CD4-positive, alpha-beta T cell treated with Interleukin-15 for 1 hour (primary cell): ENCODE measurements around the gene CLPTM1.
"Not testable (repeated sequence)": the region's sequence is repeated elsewhere in the genome, so short reads cannot be mapped to it uniquely, and the experiment has no call there.

Experiments
- DNase-seq: peaks from one replicate; pipeline ENCODE4 v3.0.0-alpha.2; 2020

The CLPTM1 gene

DNA sequence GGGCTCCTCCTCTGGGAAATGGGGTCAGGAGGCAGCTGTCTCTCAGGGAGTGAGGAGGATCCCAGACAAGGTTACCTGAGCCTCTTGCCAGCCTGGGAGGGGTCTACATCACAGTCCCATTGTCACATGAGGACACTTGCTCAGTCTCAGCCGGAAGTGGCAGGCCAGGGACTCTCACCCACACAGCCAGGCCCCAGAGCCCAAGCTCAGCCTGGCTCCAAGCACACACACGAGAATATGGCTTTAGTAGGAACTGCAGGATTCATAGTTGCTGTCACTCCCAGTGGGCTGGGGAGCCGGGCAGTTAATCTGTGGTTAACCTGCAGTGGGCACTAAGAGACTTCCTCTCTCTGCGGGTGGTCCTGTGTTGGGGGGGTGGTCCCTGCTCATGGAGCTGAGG, 30.3 kb downstream of the CLPTM1 start:
- DNase-seq = no peak

DNA sequence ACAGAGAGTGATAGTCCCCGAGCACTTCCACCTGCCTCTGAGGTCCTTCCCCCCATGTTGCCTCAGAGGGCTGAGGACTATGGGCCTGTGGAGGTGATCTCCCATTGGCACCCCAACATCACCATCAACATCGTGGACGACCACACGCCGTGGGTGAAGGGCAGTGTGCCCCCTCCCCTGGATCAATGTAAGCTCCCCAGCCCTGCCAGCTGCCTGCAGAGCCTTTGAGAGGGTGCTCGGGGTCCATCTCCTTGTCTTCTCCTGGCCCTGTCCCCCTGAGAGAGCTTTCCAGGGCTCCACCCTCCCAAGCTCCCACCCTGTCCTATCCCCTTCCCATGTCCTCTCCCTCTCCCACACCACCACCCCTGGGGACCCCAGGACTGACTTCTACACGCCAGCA, 31.2 kb downstream of the CLPTM1 start:
- no peak for DNase-seq

DNA sequence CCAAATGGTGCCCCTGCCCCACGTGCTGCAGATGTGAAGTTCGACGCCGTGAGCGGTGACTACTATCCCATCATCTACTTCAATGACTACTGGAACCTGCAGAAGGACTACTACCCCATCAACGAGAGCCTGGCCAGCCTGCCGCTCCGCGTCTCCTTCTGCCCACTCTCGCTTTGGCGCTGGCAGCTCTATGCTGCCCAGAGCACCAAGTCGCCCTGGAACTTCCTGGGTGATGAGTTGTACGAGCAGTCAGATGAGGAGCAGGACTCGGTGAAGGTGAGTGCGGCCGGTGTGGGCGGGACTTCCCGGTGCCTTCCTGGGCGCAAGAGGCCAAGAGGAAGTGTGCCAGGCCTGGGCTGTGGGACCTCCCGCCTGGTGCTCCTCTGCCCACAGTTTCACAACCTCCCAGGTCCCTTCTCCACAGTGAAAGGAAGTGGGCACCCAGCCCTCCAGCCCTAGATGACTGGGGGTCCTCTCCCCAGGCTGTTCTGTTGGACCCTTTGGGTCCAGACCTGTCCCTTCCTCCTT, 32.0 kb downstream of the CLPTM1 start:
- DNase-seq = no peak

DNA sequence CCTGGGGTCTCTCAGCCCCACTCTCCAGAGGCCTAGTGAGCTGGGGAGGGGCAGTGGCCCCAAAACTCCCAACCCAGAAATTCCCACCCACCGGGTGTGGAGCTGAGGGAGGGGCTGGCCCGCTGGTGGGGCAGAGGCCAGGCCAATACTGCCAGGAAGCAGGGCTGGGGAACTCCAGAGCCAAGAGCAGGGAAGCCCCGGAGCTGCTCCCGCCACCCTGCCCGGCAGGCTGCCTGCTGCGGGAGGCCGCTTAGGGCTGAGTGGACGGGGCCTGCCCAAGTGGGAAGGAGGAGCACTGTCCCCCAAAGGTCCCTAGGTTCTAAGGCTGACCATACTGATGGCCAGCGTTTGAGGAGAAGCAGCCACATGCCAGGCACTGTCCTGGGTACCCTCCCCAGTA, 33.1 kb downstream of the CLPTM1 start:
- no peak for DNase-seq

DNA sequence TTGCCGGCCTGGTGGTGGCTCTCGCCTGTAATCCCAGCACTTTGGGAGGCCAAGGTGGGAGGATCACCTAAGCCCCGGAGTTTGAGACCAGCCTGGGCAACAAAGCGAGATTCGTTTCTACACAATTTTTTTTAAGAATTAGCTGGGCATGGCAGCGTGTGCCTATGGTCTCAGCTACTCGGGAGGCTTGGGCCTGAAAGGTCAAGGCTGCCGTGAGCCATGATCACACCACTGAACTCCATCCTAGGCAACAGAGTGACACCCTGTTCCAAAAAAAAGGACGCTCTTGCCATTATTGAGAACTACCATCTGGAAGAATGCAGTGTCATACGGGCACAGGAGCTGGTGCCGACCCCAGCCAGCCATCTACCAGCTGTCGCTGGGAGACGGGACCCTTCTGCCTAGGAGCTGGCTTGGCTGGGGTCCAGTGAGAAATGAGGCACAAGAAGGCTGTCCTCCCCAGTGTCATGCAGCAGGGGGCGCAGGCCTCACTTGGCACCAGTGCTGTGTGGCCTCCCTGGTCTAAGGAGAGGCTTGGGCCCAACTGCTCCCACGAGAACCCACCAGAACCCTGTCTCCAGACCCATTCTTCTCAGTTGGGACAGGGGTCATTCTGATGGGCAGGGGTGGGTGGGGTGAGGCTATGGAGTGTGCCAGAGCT, 33.8 kb downstream of the CLPTM1 start:
- DNase-seq = peak; percentile 66

DNA sequence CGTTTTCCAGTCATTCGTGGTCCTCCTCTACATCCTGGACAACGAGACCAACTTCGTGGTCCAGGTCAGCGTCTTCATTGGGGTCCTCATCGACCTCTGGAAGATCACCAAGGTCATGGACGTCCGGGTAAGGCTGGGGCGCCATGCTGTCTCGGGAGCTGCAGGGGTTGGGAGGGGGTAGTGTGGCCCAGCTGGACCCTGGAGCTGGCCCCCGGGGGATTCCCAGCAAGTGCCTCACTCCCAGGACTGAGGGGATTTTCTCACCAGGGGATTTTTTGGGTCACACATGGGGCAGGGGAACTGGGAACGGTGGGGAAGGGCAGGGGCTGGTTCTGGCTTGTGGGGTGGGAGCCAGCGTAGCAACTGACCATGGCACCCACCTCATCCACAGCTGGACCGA, 35.3 kb downstream of the CLPTM1 start:
- DNase-seq = no peak

DNA sequence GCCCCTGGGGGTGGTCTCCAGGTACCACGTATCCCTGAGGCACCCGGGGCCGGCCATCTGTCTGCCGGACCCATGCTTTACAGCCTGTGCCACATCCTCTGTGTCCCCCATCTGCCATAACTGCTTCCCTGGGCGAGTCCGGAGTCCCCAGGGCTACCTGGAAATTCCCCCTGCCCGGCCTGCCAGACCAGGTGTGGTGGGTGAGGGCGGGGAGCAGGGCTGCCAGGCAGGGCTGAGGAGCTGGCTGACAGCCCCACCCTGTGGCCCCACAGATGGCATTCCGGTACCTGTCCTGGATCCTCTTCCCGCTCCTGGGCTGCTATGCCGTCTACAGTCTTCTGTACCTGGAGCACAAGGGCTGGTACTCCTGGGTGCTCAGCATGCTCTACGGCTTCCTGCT, 35.8 kb downstream of the CLPTM1 start:
- DNase-seq = no peak

DNA sequence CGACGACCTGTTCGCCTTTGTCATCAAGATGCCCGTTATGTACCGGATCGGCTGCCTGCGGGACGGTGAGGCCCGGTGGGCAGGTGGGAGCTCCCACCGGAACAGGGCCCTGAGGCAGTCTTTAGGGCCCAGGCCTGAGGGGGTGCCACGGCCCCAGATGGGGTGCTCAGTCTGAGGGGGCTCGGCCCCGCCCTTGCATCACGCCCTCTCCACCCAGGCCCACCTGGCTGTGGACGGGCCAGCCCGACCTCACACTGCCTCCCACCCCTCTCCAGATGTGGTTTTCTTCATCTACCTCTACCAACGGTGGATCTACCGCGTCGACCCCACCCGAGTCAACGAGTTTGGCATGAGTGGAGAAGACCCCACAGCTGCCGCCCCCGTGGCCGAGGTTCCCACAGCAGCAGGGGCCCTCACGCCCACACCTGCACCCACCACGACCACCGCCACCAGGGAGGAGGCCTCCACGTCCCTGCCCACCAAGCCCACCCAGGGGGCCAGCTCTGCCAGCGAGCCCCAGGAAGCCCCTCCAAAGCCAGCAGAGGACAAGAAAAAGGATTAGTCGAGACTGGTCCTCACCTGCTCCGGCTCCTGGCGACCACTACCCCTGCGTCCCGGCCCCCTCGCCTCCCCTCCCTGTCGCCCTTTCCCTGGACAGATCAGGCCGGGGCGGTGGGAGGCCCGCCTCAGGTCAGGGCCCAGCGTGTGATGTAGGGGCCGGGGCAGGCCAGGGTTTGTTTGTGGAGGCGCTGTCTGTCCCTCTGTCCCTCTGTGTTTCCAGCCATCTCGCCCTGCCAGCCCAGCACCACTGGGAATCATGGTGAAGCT, 37.4 kb downstream of the CLPTM1 start:
- no peak for DNase-seq

DNA sequence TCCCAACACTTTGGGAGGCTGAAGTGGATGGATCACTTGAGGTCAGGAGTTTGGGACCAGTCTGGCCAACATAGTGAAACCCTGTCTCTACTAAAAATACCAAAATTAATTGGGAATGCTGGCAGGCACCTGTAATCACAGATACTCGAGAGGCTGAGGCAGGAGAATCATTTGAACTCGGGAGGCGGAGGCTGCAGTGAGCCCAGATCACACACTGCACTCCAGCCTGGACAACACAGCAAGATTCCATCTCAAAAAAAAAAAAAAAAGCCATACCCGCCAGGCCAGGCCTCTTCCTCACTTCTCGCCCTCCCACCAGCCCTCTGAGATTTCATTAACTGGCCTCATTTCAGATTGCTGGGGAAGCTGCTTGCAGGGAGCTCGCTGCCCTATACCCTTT, 38.3 kb downstream of the CLPTM1 start:
- DNase-seq = no peak

DNA sequence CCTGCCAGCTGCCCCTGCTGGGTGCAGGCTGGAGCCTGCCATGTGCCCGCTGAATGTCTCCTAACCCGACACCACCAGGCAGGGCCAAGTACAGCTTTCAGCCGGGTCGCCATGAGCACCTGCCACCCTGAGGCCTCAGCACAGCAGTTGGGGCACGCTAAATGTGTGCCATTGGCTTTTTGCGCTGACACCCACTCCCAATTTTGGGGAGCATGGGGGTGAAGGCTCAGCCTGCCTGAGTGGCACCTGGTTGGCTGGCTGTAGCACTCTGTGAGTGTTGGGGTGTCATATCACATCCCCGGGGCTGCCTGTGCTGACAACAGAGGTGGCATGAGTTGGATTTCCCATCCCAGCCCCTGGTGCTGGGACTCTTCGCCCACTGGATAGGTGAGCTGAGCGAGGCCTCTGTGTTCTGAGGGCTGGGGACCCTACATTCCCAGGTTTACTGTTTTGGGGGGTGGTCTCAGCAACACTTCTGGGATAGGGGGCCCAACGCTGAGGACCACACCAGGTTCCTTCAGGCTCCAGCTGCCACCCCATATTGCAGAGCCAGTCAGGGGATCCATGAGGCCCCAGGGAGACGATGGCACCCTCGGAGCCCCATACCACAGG, 38.9 kb downstream of the CLPTM1 start:
- no peak for DNase-seq

DNA sequence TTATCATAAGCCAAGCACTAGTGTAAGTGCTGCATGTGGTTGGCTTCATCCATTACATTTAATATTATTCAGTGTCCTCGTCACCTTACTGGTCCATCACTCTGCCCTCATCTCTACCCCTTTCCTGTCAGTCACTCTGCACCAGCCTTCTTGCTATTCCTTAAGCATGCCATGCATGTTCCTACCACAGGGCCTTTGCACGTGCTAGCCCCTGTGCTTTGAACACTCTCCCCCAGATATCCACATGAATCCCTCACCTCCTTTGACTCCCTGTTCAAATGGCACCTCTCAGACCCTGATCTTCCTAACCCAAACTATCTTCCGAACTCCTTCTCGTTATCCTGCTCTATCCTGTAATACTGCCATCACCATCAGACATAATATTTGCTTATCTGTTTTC, 42.8 kb downstream of the CLPTM1 start:
- no peak for DNase-seq

DNA sequence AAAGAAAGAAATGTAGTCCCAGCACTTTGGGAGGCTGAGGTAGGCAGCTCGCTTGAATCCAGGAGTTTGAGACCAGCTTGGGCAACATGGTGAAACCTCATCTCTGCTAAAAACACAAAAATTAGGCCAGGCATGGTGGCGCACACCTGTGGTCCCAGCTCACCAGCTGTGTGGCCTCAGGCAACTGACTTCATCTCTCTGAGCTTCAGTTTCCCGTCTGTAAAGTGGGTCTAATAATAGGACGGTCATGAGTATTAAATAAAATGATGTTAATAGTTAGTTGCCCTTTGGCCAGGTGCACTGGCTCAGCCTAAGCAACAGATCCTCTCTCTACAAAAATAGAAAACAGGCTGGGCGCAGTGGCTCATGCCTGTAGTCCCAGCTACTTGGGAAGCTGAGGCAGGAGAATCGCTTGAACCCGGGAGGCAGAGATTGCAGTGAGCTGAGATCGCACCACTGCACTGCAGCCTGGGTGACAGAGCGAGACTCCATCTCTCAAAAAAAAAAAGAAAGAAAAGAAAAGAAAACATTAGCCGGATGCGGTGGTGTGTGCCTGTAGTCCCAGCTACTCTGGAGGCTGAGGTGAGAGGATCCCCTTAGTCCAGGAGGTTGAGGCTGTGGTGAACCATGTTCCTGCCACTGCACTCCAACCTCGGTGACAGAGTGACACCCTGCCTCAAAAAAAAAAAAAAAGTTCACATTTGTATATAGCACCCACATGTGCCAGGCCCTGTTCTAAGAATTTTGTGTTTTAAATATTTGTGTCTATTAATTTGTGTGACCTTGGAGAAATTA, 44.1 kb downstream of the CLPTM1 start:
- not testable (repeated sequence) for DNase-seq

DNA sequence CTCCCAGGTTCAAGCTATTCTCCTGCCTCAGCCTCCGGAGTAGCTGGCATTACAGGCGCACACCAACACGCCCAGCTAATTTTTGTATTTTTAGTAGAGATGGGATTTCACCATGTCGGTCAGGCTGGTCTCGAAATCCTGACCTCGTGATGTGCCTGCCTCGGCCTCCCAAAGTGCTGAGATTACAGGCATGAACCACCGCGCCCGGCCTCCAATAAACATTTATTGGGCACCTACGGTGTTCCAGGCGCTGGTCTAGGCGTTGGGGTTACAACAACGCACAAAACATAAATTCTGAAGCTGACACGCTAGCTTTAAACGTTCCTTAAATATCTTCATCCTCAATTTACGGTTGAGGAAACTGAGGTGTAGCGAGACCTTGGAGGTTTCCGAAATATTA, 45.5 kb downstream of the CLPTM1 start:
- not testable (repeated sequence) for DNase-seq

DNA sequence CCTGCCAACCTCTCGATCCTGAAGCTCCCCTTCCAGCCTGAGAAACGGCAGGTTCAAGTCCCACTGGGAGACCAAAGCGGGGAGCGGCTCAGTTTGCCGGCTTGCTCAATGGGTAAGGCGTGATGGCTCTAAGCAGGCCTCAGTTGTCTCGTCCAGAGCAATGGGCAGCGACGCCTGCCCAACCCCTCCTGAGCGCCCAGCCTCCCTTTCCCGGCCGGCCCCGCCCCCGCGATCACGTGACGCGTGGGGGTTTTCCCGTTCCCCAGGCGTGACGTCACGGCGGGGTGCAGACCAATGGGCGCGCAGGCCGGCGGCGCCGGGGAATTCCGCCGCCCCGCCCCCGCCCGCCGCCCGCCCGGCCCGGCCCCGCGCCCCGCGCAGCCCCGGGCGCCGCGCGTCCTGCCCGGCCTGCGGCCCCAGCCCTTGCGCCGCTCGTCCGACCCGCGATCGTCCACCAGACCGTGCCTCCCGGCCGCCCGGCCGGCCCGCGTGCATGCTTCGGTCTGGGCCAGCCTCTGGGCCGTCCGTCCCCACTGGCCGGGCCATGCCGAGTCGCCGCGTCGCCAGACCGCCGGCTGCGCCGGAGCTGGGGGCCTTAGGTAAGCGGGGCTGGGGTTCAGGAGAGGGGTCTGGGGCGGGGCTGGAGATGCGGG, 46.0 kb downstream of the CLPTM1 start, which contains the start of gene RELB:
Gene RELB, plus strand, starts transcription at position 378 of the 653 bp plus-strand sequence. Its CDS starts 116 bp downstream, at position 494.
- peak; percentile 95 for DNase-seq

DNA sequence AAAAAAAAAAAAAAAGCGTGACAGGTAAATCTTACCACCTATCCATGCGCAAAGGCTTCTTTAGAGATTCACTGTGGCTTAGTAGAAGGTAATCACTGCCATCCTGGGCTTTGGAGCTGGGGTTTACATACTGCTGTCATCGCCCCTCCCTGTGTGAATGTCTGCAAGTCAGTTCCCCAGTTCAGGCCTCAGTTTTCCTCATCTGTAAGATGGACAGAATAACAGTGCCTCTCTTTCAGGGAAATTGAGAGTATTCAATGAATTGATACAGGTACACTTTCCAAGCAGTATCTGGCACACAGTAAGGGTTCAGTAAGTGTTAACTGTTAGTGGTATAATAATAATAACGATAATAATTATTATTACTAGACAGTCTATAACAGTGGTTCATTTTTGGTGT, 48.3 kb downstream of the CLPTM1 start:
- no peak for DNase-seq

DNA sequence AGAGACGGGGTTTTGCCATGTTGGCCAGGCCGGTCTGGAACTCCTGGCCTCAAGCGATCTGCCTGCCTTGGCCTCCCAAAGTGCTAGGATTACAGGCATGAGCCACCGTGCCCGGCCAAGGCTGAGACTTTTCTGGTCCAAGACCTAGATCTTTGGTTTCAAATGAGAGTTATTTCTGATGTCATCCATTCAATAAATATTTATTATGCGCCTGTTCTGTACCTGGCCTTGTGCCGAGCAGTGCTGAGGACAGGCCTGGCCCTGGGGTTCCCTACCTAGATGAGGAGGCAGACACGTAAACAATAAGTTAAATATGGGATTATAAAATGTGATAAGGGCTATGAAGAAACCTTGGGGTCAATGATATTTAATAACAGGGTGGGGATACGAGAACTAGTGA, 50.6 kb downstream of the CLPTM1 start:
- no peak for DNase-seq

DNA sequence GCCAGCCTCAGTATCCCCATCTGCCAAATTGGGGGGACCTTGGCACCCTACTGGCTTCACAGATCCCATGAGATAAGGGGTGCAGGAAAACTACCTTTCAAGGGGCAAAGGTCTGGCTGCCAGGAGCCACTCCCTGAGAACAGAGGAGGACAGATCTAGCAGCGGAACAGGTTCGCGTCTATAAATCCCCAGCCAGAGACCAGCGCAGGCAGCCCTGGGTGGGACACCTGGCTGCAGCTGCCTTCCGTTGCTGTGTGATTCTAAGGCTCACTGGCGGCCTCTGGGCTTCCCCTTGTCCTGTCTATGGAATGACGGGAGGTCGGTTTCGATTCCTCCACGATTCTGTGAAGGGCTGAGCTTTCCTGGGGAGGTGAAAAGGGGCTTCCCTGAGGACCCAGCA, 53.4 kb downstream of the CLPTM1 start:
- DNase-seq = no peak

DNA sequence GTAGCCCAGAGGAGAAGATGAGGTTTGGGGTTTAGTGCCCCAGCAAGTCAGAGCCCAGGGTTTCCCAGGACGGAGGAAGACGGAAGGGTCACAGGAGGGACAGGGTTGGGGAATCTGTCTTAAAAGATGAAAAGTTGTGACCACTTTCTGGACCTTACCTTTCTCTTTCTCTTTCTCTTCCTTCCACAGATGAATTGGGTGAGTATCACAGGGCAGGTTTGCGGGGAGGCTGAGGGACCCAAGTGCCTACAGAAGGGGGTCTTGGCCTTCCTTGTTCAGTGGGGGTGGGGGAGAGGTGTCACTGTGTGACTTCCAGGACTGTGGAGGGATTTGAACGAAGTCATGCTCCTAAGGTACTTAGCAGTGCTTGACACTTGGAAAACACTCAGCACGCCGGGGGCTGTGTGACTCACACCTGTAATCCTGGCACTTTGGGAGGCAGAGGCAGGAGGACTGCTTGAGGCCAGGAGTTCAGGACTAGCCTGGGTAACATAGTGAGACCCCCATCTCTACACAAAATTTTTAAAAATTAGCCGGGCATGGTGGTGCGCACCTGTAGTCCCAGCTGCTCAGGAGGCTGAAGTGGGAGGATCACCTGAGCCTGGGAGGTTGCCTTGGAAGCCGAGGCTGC, 54.6 kb downstream of the CLPTM1 start:
- DNase-seq = no peak

DNA sequence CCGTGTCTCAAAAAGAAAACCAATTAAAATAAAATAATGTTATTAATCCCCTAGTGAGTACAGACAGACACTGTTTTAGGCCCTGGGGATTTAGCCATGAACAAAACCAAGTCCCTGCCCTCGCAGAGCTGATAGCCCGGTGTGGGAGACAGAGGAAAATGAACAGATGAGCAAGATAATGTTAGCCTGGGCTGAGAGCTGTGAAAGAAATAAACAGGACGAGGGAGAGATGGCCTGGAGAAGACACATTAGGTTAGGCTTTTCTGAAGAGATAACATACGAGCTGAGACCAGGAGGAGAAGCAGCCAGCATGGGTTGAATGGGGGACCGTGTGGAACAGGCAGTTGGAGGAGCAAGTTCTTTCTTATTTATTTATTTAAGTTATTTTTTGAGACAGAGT, 55.1 kb downstream of the CLPTM1 start:
- no peak for DNase-seq

DNA sequence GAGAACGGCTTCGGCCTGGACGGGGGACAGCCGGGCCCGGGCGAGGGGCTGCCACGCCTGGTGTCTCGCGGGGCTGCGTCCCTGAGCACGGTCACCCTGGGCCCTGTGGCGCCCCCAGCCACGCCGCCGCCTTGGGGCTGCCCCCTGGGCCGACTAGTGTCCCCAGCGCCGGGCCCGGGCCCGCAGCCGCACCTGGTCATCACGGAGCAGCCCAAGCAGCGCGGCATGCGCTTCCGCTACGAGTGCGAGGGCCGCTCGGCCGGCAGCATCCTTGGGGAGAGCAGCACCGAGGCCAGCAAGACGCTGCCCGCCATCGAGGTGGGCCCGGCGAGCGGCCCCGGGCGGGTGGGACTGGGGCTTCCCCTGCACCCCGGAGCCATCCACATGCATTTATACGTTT, 56.8 kb downstream of the CLPTM1 start:
- no peak for DNase-seq

DNA sequence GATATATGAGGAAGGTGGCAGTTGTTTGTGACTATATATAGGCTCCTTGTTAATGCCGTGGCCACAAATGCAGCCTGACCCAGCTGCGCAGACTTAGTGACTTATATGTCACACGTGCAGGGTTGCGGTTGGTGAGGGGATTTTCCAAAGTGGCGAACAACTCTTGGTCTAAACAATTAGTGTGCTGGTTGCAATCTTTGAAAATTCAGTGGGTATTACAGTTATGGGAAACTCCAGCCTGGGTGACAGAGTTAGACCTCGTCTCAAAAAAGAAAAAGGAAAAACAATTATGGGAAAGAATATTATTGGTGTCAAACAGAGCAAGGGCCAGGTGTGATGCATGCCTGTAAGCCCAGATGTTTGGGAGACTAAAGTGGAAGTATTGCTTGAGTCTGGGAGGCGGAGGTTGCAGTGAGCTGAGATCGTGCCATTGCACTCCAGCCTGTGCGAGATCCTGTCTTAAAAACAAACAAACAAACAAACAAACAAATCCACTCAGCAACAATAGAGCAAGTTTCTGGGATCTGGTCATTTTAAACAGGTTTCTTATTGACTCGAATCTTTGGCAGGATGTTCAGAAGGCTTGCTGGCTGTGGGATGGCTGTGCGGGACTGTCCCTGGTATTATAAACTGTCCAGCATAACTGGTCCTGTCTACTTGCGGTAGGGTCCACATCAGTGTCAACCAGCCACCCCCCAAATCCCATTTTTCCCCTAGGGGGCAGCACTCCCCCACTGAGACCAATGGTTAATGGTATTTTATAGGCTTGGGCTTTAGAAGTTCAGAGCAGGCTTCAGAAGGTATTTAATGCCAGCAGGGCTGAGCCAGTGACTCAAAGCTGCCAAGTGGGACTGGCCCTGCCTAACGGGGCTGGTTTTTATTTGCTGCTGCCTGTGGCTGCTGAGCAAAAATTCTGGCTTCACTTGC, 61.5 kb downstream of the CLPTM1 start:
- peak; percentile 84 for DNase-seq
